OCI-LY1 (cell line): ENCODE results near the gene FRY.

Experiments
- H2AFZ ChIP-seq: fragments of 200-600 bp; sonication (generic), shearing (Covaris generic); 2 replicates; pipeline ENCODE4 v1.6.0; 2014; ENCODE audit warnings: antibody characterized with exemption, mild to moderate bottlenecking, low read length
- H3F3A ChIP-seq: fragments of 200-600 bp; sonication (generic), shearing (Covaris generic); 2 replicates; pipeline ENCODE4 v1.6.0; 2014; ENCODE audit warnings: mild to moderate bottlenecking, antibody characterized with exemption, low read length, moderate library complexity; ENCODE audit not compliant: insufficient read depth
- H3K27ac ChIP-seq: fragments of 200-600 bp; sonication (generic); 2 replicates; pipeline ENCODE4 v1.5.1; 2014; ENCODE audit warnings: low read length, mixed run types, mild to moderate bottlenecking, low read depth; ENCODE audit not compliant: poor library complexity, severe bottlenecking
- H3K27me3 ChIP-seq: fragments of 200-600 bp; sonication (generic); 2 replicates; pipeline ENCODE4 v1.6.0; 2014; ENCODE audit warnings: antibody characterized with exemption, mild to moderate bottlenecking, low read length, moderate library complexity; ENCODE audit not compliant: insufficient read depth
- H3K36me3 ChIP-seq: fragments of 200-600 bp; sonication (generic); 2 replicates; pipeline ENCODE4 v1.6.1; 2014; ENCODE audit warnings: mild to moderate bottlenecking, antibody characterized with exemption, low read length, moderate library complexity, mixed read lengths; ENCODE audit not compliant: insufficient read depth
- H3K4me1 ChIP-seq: fragments of 200-600 bp; sonication (generic); 2 replicates; pipeline ENCODE4 v1.5.1; 2014; ENCODE audit warnings: mild to moderate bottlenecking, low read length, moderate library complexity; ENCODE audit not compliant: insufficient read depth, severe bottlenecking
- H3K4me2 ChIP-seq: fragments of 200-600 bp; sonication (generic), shearing (Covaris generic); 2 replicates; pipeline ENCODE4 v1.6.1; 2014; ENCODE audit warnings: low read length
- H3K4me3 ChIP-seq: fragments of 200-600 bp; sonication (generic); 2 replicates; pipeline ENCODE4 v1.5.1; 2014; ENCODE audit warnings: low read length, low read depth, mild to moderate bottlenecking, mixed read lengths; ENCODE audit not compliant: poor library complexity, severe bottlenecking
- H3K79me2 ChIP-seq: fragments of 200-600 bp; shearing (Covaris generic); 2 replicates; pipeline ENCODE4 v1.6.1; 2016; ENCODE audit warnings: mixed run types, low read length, mixed read lengths; ENCODE audit not compliant: insufficient read depth
- H3K9ac ChIP-seq: fragments of 200-600 bp; sonication (generic), shearing (Covaris generic); 2 replicates; pipeline ENCODE4 v1.6.1; 2014; ENCODE audit warnings: mild to moderate bottlenecking, low read length, mixed read lengths
- H3K9me2 ChIP-seq: fragments of 200-600 bp; sonication (generic), shearing (Covaris generic); 2 replicates; pipeline ENCODE4 v1.6.1; 2014; ENCODE audit warnings: low read depth, mild to moderate bottlenecking, low read length, mixed read lengths
- H3K9me3 ChIP-seq: fragments of 200-600 bp; shearing (Covaris generic); 2 replicates; pipeline ENCODE4 v1.6.1; 2014; ENCODE audit warnings: low read length, mixed read lengths
- H4K20me1 ChIP-seq: fragments of 200-600 bp; sonication (generic), shearing (Covaris generic); 2 replicates; pipeline ENCODE4 v1.6.0; 2016; ENCODE audit warnings: mild to moderate bottlenecking, low read length; ENCODE audit not compliant: insufficient read depth
- CTCF ChIP-seq: fragments of 200-600 bp; sonication (generic), shearing (Covaris generic); IDR thresholded peaks from 2 replicates; pipeline ENCODE4 v1.5.1; 2017; ENCODE audit warnings: mild to moderate bottlenecking, antibody characterized with exemption, low read length, moderate library complexity, mixed read lengths
- EZH2 ChIP-seq: fragments of 200-600 bp; sonication (generic), shearing (Covaris generic); IDR thresholded peaks from 2 replicates; pipeline ENCODE4 v1.8.0; 2017; ENCODE audit warnings: borderline replicate concordance, mixed run types, mild to moderate bottlenecking, antibody characterized with exemption, low read length, moderate library complexity, mixed read lengths

The FRY gene

GRCh38 chr13:32075170-32075851, 43.7 kb downstream of the FRY start:
- no peak for TF ChIP-seq EZH2
- TF ChIP-seq CTCF = no peak
- Histone ChIP-seq H3K4me3 (no peak overlapping the region), H3K79me2 (no peaks in the 10 kb centered on the region), H3K27ac (no peak overlapping the region), H3K36me3 (no peaks in the 10 kb centered on the region), H3K27me3 (no peaks in the 10 kb centered on the region), H3K4me2 (no peak overlapping the region), H3K9me2 (no peaks in the 10 kb centered on the region), H3K9me3 (no peaks in the 10 kb centered on the region), H3K9ac (no peak overlapping the region), H3K4me1 (no peaks in the 10 kb centered on the region), H4K20me1 (no peaks in the 10 kb centered on the region), H3F3A (no peaks in the 10 kb centered on the region), H2AFZ (no peak overlapping the region)

GRCh38 chr13:32079587-32079986, 48.0 kb downstream of the FRY start:
- TF ChIP-seq CTCF = no peak
- no peak for TF ChIP-seq EZH2
- H3K4me1 ChIP-seq = no peaks in the 10 kb centered on the region
- no peaks in the 10 kb centered on the region for H3K79me2 ChIP-seq
- no peak overlapping the region for H3K4me3 ChIP-seq
- H3K36me3 ChIP-seq = no peaks in the 10 kb centered on the region
- H3K4me2 ChIP-seq = no peak overlapping the region
- H3K27ac ChIP-seq = no peak overlapping the region
- no peaks in the 10 kb centered on the region for H3K9me3 ChIP-seq
- no peaks in the 10 kb centered on the region for H3K9me2 ChIP-seq
- H3F3A ChIP-seq = no peaks in the 10 kb centered on the region
- H4K20me1 ChIP-seq = no peaks in the 10 kb centered on the region
- H3K27me3 ChIP-seq = no peaks in the 10 kb centered on the region
- no peak overlapping the region for H3K9ac ChIP-seq
- no peak overlapping the region for H2AFZ ChIP-seq

GRCh38 chr13:32080328-32080744, 48.8 kb downstream of the FRY start:
- no peaks in the 10 kb centered on the region for H3F3A ChIP-seq
- H3K79me2 ChIP-seq = no peaks in the 10 kb centered on the region
- H3K4me1 ChIP-seq = no peaks in the 10 kb centered on the region
- H3K4me2 ChIP-seq = no peak overlapping the region
- TF ChIP-seq EZH2 (no peak), CTCF (no peak)
- no peaks in the 10 kb centered on the region for H3K36me3 ChIP-seq
- no peaks in the 10 kb centered on the region for H4K20me1 ChIP-seq
- no peaks in the 10 kb centered on the region for H3K27me3 ChIP-seq
- H2AFZ ChIP-seq = no peak overlapping the region
- no peaks in the 10 kb centered on the region for H3K9me3 ChIP-seq
- no peak overlapping the region for H3K27ac ChIP-seq
- H3K9ac ChIP-seq = no peak overlapping the region
- H3K9me2 ChIP-seq = no peaks in the 10 kb centered on the region
- no peak overlapping the region for H3K4me3 ChIP-seq
